Lower leg skin (tissue), 4 donors: ENCODE results near the gene SLC25A51. TPM values are rescaled to one million over a fixed set of nuclear protein-coding genes. Genes with fewer than 3 reads are reported as not detected.

Experiments
- DNase-seq, 2 donors: peaks; one replicate each; pipeline ENCODE4 v3.0.0-alpha.2; 2019; ENCODE audit warnings: low spot score in 2 of 2
- H3K4me3 ChIP-seq: fragments of 200-600 bp; sonication (generic); 2 replicates; pipeline ENCODE4 v1.5.1; 2017; ENCODE audit warnings: mild to moderate bottlenecking, low read depth; ENCODE audit not compliant: poor library complexity, severe bottlenecking
- CTCF ChIP-seq, 3 donors: fragments of 450-650 bp; IDR thresholded peaks; one replicate each; pipeline ENCODE4 v1.5.1; 2016; ENCODE audit warnings: antibody characterized with exemption in 3 of 3, mild to moderate bottlenecking in 3 of 3, moderate library complexity in 2 of 3
- POLR2A ChIP-seq, 2 donors: fragments of 450-650 bp; IDR thresholded peaks; one replicate each; pipeline ENCODE4 v1.6.1; 2016 to 2017; ENCODE audit warnings: antibody characterized with exemption in 2 of 2, mild to moderate bottlenecking in 1 of 2, moderate library complexity in 1 of 2
- WGBS, 2 donors: methylation state at CpG; one replicate each; pipeline ENCODE4 v1.1.5; 2018; 5-methylcytosine and 5-hydroxymethylcytosine counted together
- intact Hi-C: fragments of 100-400 bp; cut with DNase I; formaldehyde crosslinking; loops from one replicate; pipeline ENCODE4 v1.15.0; 2023; ENCODE audit warnings: low total_unique reads
- total RNA-seq, 4 donors: library from RNA; depleted of rRNA; stranded (reverse); fragments of >200 nt; gene quantifications; one replicate each; pipeline ENCODE4 v1.1.0, GENCODE V29; 2016

Gene SLC25A51
- total RNA-seq, 4 donors from 2014 or later: 13.3 to 24.8 (median 16.9) TPM

GRCh38 chr9:37870081-37870798, 33.7 kb downstream of the SLC25A51 start:
- WGBS, 2 donors: 98 to 99% methylated on average over 5 of the region's 5 CpGs
- no peak overlapping the region for H3K4me3 ChIP-seq
- TF ChIP-seq CTCF (IDR thresholded peaks at IDR 0.05) (no peak), POLR2A (IDR thresholded peaks at IDR 0.05) (no peak)
- DNase-seq: no peak
- intact Hi-C loops: no loop called here

GRCh38 chr9:37862530-37862929, 41.4 kb downstream of the SLC25A51 start:
- H3K4me3 ChIP-seq: no peak overlapping the region
- DNase-seq: no peak
- intact Hi-C loops: no loop called here
- WGBS, 2 donors: 61 to 97% methylated on average over 3 of the region's 3 CpGs
- TF ChIP-seq CTCF (IDR thresholded peaks at IDR 0.05) (no peak), POLR2A (IDR thresholded peaks at IDR 0.05) (no peak)

- WGBS, 2 donors: 67 to 95% methylated on average over 1 of the region's 1 CpG
These were observed 44.9 kb downstream of the SLC25A51 start for GRCh38 chr9:37859043-37859442.

GRCh38 chr9:37856551-37856950, 47.4 kb downstream of the SLC25A51 start:
- no peak for TF ChIP-seq POLR2A (IDR thresholded peaks at IDR 0.05)
- WGBS, 2 donors: 95 to 100% methylated on average over 1 of the region's 1 CpG
- H3K4me3 ChIP-seq: no peak overlapping the region
- intact Hi-C loops: no loop called here
- no peak for DNase-seq

More at GRCh38 chr9:37859043-37859442, 44.9 kb downstream of the SLC25A51 start:
- no peak overlapping the region for H3K4me3 ChIP-seq
- intact Hi-C loops: no loop called here
- DNase-seq: no peak
- TF ChIP-seq POLR2A (IDR thresholded peaks at IDR 0.05) (no peak), CTCF (IDR thresholded peaks at IDR 0.05) (no peak)

GRCh38 chr9:37852222-37852621, 51.7 kb downstream of the SLC25A51 start:
- DNase-seq: no peak
- intact Hi-C loops: no loop called here
- TF ChIP-seq POLR2A (IDR thresholded peaks at IDR 0.05): no peak
- TF ChIP-seq CTCF (IDR thresholded peaks at IDR 0.05): no peak
- no peak overlapping the region for H3K4me3 ChIP-seq
- 95 to 97% methylated on average over 2 of the region's 2 CpGs for WGBS, 2 donors

GRCh38 chr9:37840560-37841194, 63.2 kb downstream of the SLC25A51 start:
- TF ChIP-seq POLR2A (IDR thresholded peaks at IDR 0.05): no peak
- TF ChIP-seq CTCF (IDR thresholded peaks at IDR 0.05): no peak
- no peak for DNase-seq
- 66 to 85% methylated on average over 4 of the region's 4 CpGs for WGBS, 2 donors
- H3K4me3 ChIP-seq: no peak overlapping the region
- intact Hi-C loops: no loop called here
